ENCODE data around the gene FHOD3. TPM values are rescaled to one million over a fixed set of nuclear protein-coding genes. Genes with fewer than 3 reads are reported as not detected.

Gene FHOD3
- total RNA-seq, 1 donor from 2014 or later: 346 TPM

DNA sequence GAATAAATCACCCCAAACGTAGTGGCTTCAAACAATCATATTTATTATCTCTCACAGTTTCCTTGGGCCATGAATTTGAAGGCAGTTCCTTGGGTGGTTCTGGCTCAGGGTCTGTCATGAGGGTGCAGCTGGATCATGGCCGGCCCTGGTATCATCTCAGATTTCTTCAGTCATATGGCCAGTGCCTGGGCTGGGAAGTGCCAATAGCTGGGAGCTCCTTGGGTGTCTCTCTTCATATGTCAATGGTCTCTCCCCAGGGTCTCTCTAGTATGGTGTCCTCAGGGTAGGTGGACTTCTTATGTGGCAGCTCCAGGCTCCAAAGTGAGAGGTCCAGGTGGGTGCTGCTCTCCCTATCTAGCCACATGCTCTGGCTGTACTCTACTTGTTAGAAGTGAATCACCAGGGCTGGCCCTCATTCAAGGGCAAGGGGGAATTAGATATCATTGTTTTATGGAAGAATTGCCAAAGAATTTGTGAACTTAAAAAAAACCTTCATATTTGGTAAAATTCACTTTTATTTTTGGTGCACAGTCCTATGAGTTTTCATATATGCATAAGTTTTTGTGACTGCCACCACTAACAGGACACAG is 15.4 kb downstream of the FHOD3 start:
- peak overlapping the region; percentile 70 for H3K27ac ChIP-seq (replicated peaks)
- no peak for DNase-seq
- TF ChIP-seq, protein P1, sequence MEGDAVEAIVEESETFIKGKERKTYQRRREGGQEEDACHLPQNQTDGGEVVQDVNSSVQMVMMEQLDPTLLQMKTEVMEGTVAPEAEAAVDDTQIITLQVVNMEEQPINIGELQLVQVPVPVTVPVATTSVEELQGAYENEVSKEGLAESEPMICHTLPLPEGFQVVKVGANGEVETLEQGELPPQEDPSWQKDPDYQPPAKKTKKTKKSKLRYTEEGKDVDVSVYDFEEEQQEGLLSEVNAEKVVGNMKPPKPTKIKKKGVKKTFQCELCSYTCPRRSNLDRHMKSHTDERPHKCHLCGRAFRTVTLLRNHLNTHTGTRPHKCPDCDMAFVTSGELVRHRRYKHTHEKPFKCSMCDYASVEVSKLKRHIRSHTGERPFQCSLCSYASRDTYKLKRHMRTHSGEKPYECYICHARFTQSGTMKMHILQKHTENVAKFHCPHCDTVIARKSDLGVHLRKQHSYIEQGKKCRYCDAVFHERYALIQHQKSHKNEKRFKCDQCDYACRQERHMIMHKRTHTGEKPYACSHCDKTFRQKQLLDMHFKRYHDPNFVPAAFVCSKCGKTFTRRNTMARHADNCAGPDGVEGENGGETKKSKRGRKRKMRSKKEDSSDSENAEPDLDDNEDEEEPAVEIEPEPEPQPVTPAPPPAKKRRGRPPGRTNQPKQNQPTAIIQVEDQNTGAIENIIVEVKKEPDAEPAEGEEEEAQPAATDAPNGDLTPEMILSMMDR (IDR thresholded peaks at IDR 0.05; ENCODE audit: borderline replicate concordance): no peak
- H3K4me3 ChIP-seq: no peak overlapping the region
- H3K36me3 ChIP-seq: no peaks in the 10 kb centered on the region
- intact Hi-C loops (cut with micrococcal nuclease): no loop called here
- peaks cover 20% of the 10 kb centered on the region for H3K27me3 ChIP-seq (ENCODE audit: low read depth)
- H3K9me3 ChIP-seq (replicated peaks): peaks cover 5% of the 10 kb centered on the region
- H3K4me1 ChIP-seq: peaks cover 83% of the 10 kb centered on the region

DNA sequence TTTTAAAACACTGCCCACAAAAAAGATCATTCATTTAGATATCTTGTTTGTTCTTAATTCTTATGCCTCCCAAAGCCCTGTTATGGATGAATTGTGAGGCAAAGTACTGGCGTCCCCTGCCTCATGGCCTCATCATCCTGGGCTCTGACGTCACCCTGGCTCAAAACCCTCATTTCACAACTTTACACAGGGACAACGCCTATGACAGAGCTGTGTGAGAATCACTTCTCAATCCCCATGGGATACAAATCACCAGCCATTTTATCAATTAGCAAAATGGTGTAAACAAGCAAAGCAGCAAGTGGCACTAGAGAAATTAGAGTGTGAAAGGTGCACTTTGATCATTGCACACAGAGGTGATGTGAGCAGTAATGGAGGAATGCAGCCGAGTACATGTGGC is 16.6 kb downstream of the FHOD3 start:
- Histone ChIP-seq H3K36me3 (no peaks in the 10 kb centered on the region), H3K4me3 (no peak overlapping the region), H3K9me3 (replicated peaks) (peaks cover 17% of the 10 kb centered on the region), H3K27me3 (ENCODE audit: low read depth) (peaks cover 12% of the 10 kb centered on the region), H3K27ac (replicated peaks) (peak overlapping the region; percentile 70), H3K4me1 (peaks cover 73% of the 10 kb centered on the region)
- no peak for DNase-seq
- TF ChIP-seq, protein P1 (IDR thresholded peaks at IDR 0.05; ENCODE audit: borderline replicate concordance): no peak
- intact Hi-C loops (cut with micrococcal nuclease): no loop called here

DNA sequence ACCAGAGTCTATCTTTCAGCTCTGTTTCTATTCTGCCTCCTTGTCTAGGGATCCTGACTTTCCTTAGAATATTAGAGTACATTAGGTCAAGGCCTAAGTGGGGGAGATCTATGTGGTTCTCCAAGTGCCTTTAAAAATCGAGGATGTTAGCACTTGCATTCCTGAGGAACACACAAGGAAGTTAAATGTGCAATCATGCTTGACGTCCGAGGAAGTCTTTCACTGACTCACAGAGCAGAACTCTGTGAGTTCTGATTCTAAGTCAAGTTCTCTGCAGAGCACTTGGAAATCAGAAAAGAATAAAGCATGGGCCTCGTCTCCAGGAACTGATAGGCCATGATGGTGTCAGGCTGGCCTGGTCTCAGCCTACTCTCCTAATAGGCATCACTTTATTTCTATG is 17.2 kb downstream of the FHOD3 start:
- H3K4me3 ChIP-seq: no peak overlapping the region
- TF ChIP-seq, protein P1 (IDR thresholded peaks at IDR 0.05; ENCODE audit: borderline replicate concordance): no peak
- no peaks in the 10 kb centered on the region for H3K36me3 ChIP-seq
- intact Hi-C loops (cut with micrococcal nuclease): no loop called here
- H3K27ac ChIP-seq (replicated peaks): peak overlapping the region; percentile 70
- H3K27me3 ChIP-seq (ENCODE audit: low read depth): peaks cover 9% of the 10 kb centered on the region
- peaks cover 67% of the 10 kb centered on the region for H3K4me1 ChIP-seq
- DNase-seq: no peak
- H3K9me3 ChIP-seq (replicated peaks): peaks cover 23% of the 10 kb centered on the region

DNA sequence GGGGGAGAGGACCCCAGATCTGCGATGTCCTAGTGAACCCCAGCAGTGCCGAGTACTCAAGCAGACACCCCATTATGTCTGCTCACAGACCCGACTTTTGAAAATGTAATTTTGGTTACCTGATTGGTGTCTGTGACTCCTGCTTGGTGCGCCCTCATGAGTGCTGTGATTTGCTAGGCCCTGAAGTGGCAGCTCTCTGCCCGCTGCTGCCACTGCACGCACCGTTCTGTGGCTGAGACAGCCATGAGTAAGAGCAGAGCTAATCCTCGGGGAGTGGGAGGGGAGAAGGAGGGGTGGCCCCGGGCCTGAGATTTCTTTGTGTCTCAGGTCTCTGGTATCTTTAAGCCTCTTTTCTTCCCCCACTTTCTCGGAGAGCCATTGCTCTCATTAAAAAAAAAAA is 18.2 kb downstream of the FHOD3 start:
- TF ChIP-seq, protein P1 (IDR thresholded peaks at IDR 0.05; ENCODE audit: borderline replicate concordance): no peak
- intact Hi-C loops (cut with micrococcal nuclease): no loop called here
- DNase-seq: no peak
- Histone ChIP-seq H3K4me1 (peaks cover 59% of the 10 kb centered on the region), H3K9me3 (replicated peaks) (peaks cover 23% of the 10 kb centered on the region), H3K27me3 (ENCODE audit: low read depth) (peaks cover under 1% of the 10 kb centered on the region), H3K4me3 (no peak overlapping the region), H3K36me3 (no peaks in the 10 kb centered on the region), H3K27ac (replicated peaks) (peak overlapping the region; percentile 70)

DNA sequence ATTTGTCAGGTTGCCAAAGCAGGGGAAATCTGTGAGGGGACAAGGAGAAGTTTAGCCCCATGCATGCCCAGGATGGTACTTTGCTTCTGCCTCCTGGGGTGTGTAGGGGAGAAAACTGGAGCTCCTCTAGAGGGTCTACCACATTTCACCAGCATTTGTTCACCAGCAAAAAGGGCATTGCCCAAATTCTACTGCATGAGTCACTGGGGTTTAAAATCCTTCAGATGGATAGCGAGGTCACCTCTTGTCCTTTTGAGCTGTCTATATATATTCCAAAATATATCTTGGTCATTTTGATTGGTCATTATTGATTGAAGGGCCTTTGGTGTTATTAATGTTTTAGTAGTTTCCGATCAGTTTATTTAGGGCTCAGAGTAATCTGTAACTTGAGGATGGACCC is 18.7 kb downstream of the FHOD3 start:
- Histone ChIP-seq H3K4me1 (peaks cover 59% of the 10 kb centered on the region), H3K27ac (replicated peaks) (peak overlapping the region; percentile 70), H3K9me3 (replicated peaks) (peaks cover 23% of the 10 kb centered on the region), H3K36me3 (no peaks in the 10 kb centered on the region), H3K27me3 (ENCODE audit: low read depth) (no peaks in the 10 kb centered on the region), H3K4me3 (no peak overlapping the region)
- intact Hi-C loops (cut with micrococcal nuclease): no loop called here
- TF ChIP-seq, protein P1 (IDR thresholded peaks at IDR 0.05; ENCODE audit: borderline replicate concordance): no peak
- no peak for DNase-seq

Data from left ventricle myocardium inferior (tissue), 1 donor.